Tibial artery (tissue), 4 donors: ENCODE data around the gene FAM227B.
"Not testable (repeated sequence)": the region's sequence is repeated elsewhere in the genome, so short reads cannot be mapped to it uniquely, and the experiment has no call there.

Experiments used
- DNase-seq, 2 donors: peaks; one replicate each; pipeline ENCODE4 v3.0.0-alpha.2; 2019
- H3K27ac ChIP-seq, 2 donors: fragments of 200-600 bp; sonication (generic) in 1 of 2; 1 replicate in 1 of 2; 2 replicates in 1 of 2; pipeline ENCODE4 v1.5.1; 2018 to 2019; ENCODE audit warnings: mild to moderate bottlenecking in 1 of 2
- H3K27me3 ChIP-seq, 2 donors: fragments of 200-600 bp; sonication (generic) in 1 of 2; one replicate each; pipeline versions ENCODE4 v1.5.1 to v1.6.0; 2016 to 2019
- H3K36me3 ChIP-seq, 3 donors: fragments of 200-600 bp; sonication (generic) in 2 of 3; one replicate each; pipeline ENCODE4 v1.5.1; 2016 to 2019; ENCODE audit warnings: mild to moderate bottlenecking in 2 of 3
- H3K4me1 ChIP-seq, 4 donors: fragments of 200-600 bp; sonication (generic) in 2 of 4; 1 replicate in 3 of 4; 2 replicates in 1 of 4; pipeline ENCODE4 v1.5.1; 2016 to 2019
- H3K4me3 ChIP-seq, 2 donors: fragments of 200-600 bp; sonication (generic) in 1 of 2; 1 replicate in 1 of 2; 2 replicates in 1 of 2; pipeline ENCODE4 v1.5.1; 2018 to 2019; ENCODE audit warnings: mild to moderate bottlenecking in 2 of 2
- H3K9me3 ChIP-seq, 3 donors: fragments of 200-600 bp; sonication (generic) in 1 of 3; one replicate each; pipeline ENCODE4 v1.5.1; 2016 to 2019
- CTCF ChIP-seq, 2 experiments: fragments of 200-600 bp in 1 of 2; fragments of 450-650 bp in 1 of 2; IDR thresholded peaks; one replicate each; pipeline ENCODE4 v1.5.1; 2017 to 2019; ENCODE audit warnings: antibody characterized with exemption in 2 of 2, mild to moderate bottlenecking in 1 of 2, moderate library complexity in 1 of 2
- intact Hi-C: fragments of 100-400 bp; cut with DNase I; formaldehyde crosslinking; loops from one replicate; pipeline ENCODE4 v1.15.0; 2023; ENCODE audit warnings: low total_unique reads

FAM227B gene

GRCh38 chr15:49379996-49380395, 240.6 kb downstream of the FAM227B start:
- Histone ChIP-seq H3K27ac (no peak overlapping the region), H3K36me3 (no peaks in the 10 kb centered on the region), H3K9me3 (no peaks in the 10 kb centered on the region), H3K4me1 (no peaks in the 10 kb centered on the region), H3K27me3 (no peaks in the 10 kb centered on the region), H3K4me3 (no peak overlapping the region)
- no peak for DNase-seq
- intact Hi-C loops = no loop called here
- TF ChIP-seq CTCF (IDR thresholded peaks at IDR 0.05) = no peak

- DNase-seq = no peak
- no peak for TF ChIP-seq CTCF (IDR thresholded peaks at IDR 0.05)
- Histone ChIP-seq H3K36me3 (no peaks in the 10 kb centered on the region), H3K4me1 (no peaks in the 10 kb centered on the region), H3K27ac (no peak overlapping the region), H3K27me3 (no peaks in the 10 kb centered on the region), H3K4me3 (no peak overlapping the region), H3K9me3 (no peaks in the 10 kb centered on the region)
- intact Hi-C loops = no loop called here
Measured at GRCh38 chr15:49372366-49372765, 248.3 kb downstream of the FAM227B start.

- H3K27me3 ChIP-seq = no peaks in the 10 kb centered on the region
- no peak for TF ChIP-seq CTCF (IDR thresholded peaks at IDR 0.05)
- peaks cover 0 to 8% (median 0%) of the 10 kb centered on the region in 3 donors for H3K9me3 ChIP-seq
- H3K4me3 ChIP-seq = no peak overlapping the region
- no peak overlapping the region for H3K27ac ChIP-seq
- no peaks in the 10 kb centered on the region for H3K36me3 ChIP-seq
- no peak for DNase-seq
- intact Hi-C loops = no loop called here
- no peaks in the 10 kb centered on the region for H3K4me1 ChIP-seq
Measured at GRCh38 chr15:49370782-49371181, 249.8 kb downstream of the FAM227B start.

- no peak overlapping the region for H3K27ac ChIP-seq
- H3K36me3 ChIP-seq = no peaks in the 10 kb centered on the region
- no peaks in the 10 kb centered on the region for H3K27me3 ChIP-seq
- no peak for TF ChIP-seq CTCF (IDR thresholded peaks at IDR 0.05)
- H3K9me3 ChIP-seq = peaks cover 0 to 8% (median 0%) of the 10 kb centered on the region in 3 donors
- no peaks in the 10 kb centered on the region for H3K4me1 ChIP-seq
- intact Hi-C loops = no loop called here
- no peak overlapping the region for H3K4me3 ChIP-seq
- DNase-seq = no peak
Measured at GRCh38 chr15:49366496-49366895, 254.1 kb downstream of the FAM227B start.

- H3K9me3 ChIP-seq = peaks cover 0 to under 1% (median 0%) of the 10 kb centered on the region in 3 donors
- intact Hi-C loops = no loop called here
- no peak overlapping the region for H3K27ac ChIP-seq
- H3K4me3 ChIP-seq = no peak overlapping the region
- no peak for TF ChIP-seq CTCF (IDR thresholded peaks at IDR 0.05)
- no peaks in the 10 kb centered on the region for H3K4me1 ChIP-seq
- H3K27me3 ChIP-seq = no peaks in the 10 kb centered on the region
- DNase-seq = no peak
- no peaks in the 10 kb centered on the region for H3K36me3 ChIP-seq
Measured at GRCh38 chr15:49361370-49361769, 259.2 kb downstream of the FAM227B start.

GRCh38 chr15:49354439-49354838, 266.2 kb downstream of the FAM227B start:
- H3K36me3 ChIP-seq, H3K27me3 ChIP-seq, H3K4me1 ChIP-seq, intact Hi-C loops, H3K27ac ChIP-seq, DNase-seq, H3K4me3 ChIP-seq: not testable (repeated sequence)
- H3K9me3 ChIP-seq = peaks cover 0 to 11% (median 0%) of the 10 kb centered on the region in 3 donors
